ENCODE data around the gene SLC49A4.

The SLC49A4 gene

GRCh38 chr3:122858373-122858772, 63.5 kb downstream of the SLC49A4 start:
- DNase-seq (ENCODE audit: low read depth, low spot score): no peak

GRCh38 chr3:122859021-122859805, 64.3 kb downstream of the SLC49A4 start:
- no peak for DNase-seq (ENCODE audit: low read depth, low spot score)

- DNase-seq (ENCODE audit: low read depth, low spot score): no peak
Observed at GRCh38 chr3:122862381-122862780, 67.5 kb downstream of the SLC49A4 start.

- DNase-seq (ENCODE audit: low read depth, low spot score): no peak
Observed at GRCh38 chr3:122864498-122864897, 69.6 kb downstream of the SLC49A4 start.

- no peak for DNase-seq (ENCODE audit: low read depth, low spot score)
Observed at GRCh38 chr3:122868322-122868721, 73.5 kb downstream of the SLC49A4 start.

GRCh38 chr3:122873741-122874515, 79.1 kb downstream of the SLC49A4 start:
- no peak for DNase-seq (ENCODE audit: low read depth, low spot score)

- no peak for DNase-seq (ENCODE audit: low read depth, low spot score)
Observed at GRCh38 chr3:122875547-122876127, 80.8 kb downstream of the SLC49A4 start.

GRCh38 chr3:122880173-122880572, 85.3 kb downstream of the SLC49A4 start:
- DNase-seq (ENCODE audit: low read depth, low spot score): no peak

GRCh38 chr3:122880624-122881023, 85.8 kb downstream of the SLC49A4 start:
- DNase-seq (ENCODE audit: low read depth, low spot score): no peak

GRCh38 chr3:122882361-122882947, 87.6 kb downstream of the SLC49A4 start:
- DNase-seq (ENCODE audit: low read depth, low spot score): no peak

GRCh38 chr3:122886251-122886650, 91.4 kb downstream of the SLC49A4 start:
- DNase-seq (ENCODE audit: low read depth, low spot score): no peak

- no peak for DNase-seq (ENCODE audit: low read depth, low spot score)
Observed at GRCh38 chr3:122886946-122887345, 92.1 kb downstream of the SLC49A4 start.

GRCh38 chr3:122890077-122890719, 95.3 kb downstream of the SLC49A4 start:
- peak; percentile 90 for DNase-seq (ENCODE audit: low read depth, low spot score)

- DNase-seq (ENCODE audit: low read depth, low spot score): no peak
Observed at GRCh38 chr3:122890720-122891220, 95.9 kb downstream of the SLC49A4 start.

- DNase-seq (ENCODE audit: low read depth, low spot score): no peak
Observed at GRCh38 chr3:122892118-122892960, 97.5 kb downstream of the SLC49A4 start.

GRCh38 chr3:122893282-122893681, 98.4 kb downstream of the SLC49A4 start:
- DNase-seq (ENCODE audit: low read depth, low spot score): no peak

- DNase-seq (ENCODE audit: low read depth, low spot score): no peak
Observed at GRCh38 chr3:122893754-122894668, 99.1 kb downstream of the SLC49A4 start.

GRCh38 chr3:122898298-122898697, 103.4 kb downstream of the SLC49A4 start:
- DNase-seq (ENCODE audit: low read depth, low spot score): no peak

- no peak for DNase-seq (ENCODE audit: low read depth, low spot score)
Observed at GRCh38 chr3:122902326-122902725, 107.5 kb downstream of the SLC49A4 start.
